HL-60 (cell line): ENCODE data around the gene GNAL.
"Not testable (repeated sequence)": the region's sequence is repeated elsewhere in the genome, so short reads cannot be mapped to it uniquely, and the experiment has no call there.

Experiments used
- DNase-seq, 2 experiments: peaks; one replicate each; pipeline ENCODE4 v3.0.0-alpha.2; 2010 to 2020; ENCODE audit warnings: low read depth in 1 of 2, low spot score in 1 of 2
- H3K27ac ChIP-seq: fragments of 250-450 bp; sonication (Bioruptor Pico); replicated peaks from 2 replicates; pipeline ENCODE4 v1.5.1; 2020; ENCODE audit warnings: mild to moderate bottlenecking, moderate library complexity
- H3K27me3 ChIP-seq: fragments of 250-450 bp; sonication (Bioruptor Pico); 2 replicates; pipeline ENCODE4 v1.5.1; 2021; ENCODE audit warnings: mild to moderate bottlenecking, moderate library complexity; ENCODE audit not compliant: insufficient read depth, poor library complexity, severe bottlenecking
- H3K4me3 ChIP-seq: replicated peaks from 2 replicates; pipeline ENCODE4 v1.5.1; 2011; ENCODE audit warnings: mild to moderate bottlenecking, control low read depth, low read length; ENCODE audit not compliant: insufficient read depth
- CTCF ChIP-seq: IDR thresholded peaks from one replicate; pipeline ENCODE4 v1.5.1; 2011; ENCODE audit warnings: low read length, control low read depth, inconsistent platforms; ENCODE audit not compliant: insufficient read depth
- GABPA ChIP-seq: IDR thresholded peaks from 2 replicates; pipeline ENCODE4 v1.6.1; 2012; ENCODE audit warnings: low read depth
- POLR2AphosphoS5 ChIP-seq: IDR thresholded peaks from 2 replicates; pipeline ENCODE4 v1.6.1; 2012; ENCODE audit warnings: low read depth
- SPI1 ChIP-seq: IDR thresholded peaks from 2 replicates; pipeline ENCODE4 v1.6.1; 2012; ENCODE audit warnings: low read depth, mild to moderate bottlenecking, borderline replicate concordance
- TF ChIP-seq, protein P1 (sequence below): IDR thresholded peaks from 2 replicates; pipeline ENCODE4 v1.6.1; 2012; ENCODE audit warnings: low read depth; ENCODE audit not compliant: insufficient replicate concordance

GNAL gene

GRCh38 chr18:11714244-11714918 is 25.3 kb downstream of the GNAL start:
- no peak overlapping the region for H3K4me3 ChIP-seq
- peaks cover 6% of the 10 kb centered on the region for H3K27me3 ChIP-seq
- TF ChIP-seq, protein P1, sequence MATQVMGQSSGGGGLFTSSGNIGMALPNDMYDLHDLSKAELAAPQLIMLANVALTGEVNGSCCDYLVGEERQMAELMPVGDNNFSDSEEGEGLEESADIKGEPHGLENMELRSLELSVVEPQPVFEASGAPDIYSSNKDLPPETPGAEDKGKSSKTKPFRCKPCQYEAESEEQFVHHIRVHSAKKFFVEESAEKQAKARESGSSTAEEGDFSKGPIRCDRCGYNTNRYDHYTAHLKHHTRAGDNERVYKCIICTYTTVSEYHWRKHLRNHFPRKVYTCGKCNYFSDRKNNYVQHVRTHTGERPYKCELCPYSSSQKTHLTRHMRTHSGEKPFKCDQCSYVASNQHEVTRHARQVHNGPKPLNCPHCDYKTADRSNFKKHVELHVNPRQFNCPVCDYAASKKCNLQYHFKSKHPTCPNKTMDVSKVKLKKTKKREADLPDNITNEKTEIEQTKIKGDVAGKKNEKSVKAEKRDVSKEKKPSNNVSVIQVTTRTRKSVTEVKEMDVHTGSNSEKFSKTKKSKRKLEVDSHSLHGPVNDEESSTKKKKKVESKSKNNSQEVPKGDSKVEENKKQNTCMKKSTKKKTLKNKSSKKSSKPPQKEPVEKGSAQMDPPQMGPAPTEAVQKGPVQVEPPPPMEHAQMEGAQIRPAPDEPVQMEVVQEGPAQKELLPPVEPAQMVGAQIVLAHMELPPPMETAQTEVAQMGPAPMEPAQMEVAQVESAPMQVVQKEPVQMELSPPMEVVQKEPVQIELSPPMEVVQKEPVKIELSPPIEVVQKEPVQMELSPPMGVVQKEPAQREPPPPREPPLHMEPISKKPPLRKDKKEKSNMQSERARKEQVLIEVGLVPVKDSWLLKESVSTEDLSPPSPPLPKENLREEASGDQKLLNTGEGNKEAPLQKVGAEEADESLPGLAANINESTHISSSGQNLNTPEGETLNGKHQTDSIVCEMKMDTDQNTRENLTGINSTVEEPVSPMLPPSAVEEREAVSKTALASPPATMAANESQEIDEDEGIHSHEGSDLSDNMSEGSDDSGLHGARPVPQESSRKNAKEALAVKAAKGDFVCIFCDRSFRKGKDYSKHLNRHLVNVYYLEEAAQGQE: no peak
- TF ChIP-seq CTCF: no peak
- TF ChIP-seq GABPA: no peak
- TF ChIP-seq POLR2AphosphoS5: no peak
- TF ChIP-seq SPI1: no peak
- H3K27ac ChIP-seq: no peak overlapping the region
- no peak for DNase-seq

DNA sequence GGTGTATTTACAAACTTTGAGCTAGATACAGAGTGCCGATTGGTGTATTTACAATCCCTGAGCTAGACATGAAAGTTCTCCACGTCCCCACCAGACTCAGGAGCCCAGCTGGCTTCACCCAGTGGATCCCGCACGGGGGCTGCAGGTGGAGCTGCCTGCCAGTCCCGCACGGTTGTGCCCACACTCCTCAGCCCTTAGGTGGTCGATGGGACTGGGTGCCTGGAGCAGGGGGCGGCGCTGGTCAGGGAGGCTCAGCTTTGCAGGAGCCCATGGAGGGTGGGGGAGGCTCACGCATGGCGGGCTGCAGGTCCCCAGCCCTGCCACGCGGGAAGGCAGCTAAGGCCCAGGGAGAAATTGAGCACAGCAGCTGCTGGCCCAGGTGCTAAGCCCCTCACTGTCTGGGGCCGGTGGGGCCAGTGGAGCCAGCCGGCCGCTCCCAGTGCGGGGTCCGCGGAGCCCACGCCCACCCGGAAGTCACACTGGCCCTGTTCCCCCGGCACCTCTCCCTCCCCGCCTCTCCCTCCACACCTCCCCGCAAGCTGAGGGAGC is 27.8 kb downstream of the GNAL start:
- H3K4me3 ChIP-seq, H3K27ac ChIP-seq, DNase-seq, H3K27me3 ChIP-seq: not testable (repeated sequence)

DNA sequence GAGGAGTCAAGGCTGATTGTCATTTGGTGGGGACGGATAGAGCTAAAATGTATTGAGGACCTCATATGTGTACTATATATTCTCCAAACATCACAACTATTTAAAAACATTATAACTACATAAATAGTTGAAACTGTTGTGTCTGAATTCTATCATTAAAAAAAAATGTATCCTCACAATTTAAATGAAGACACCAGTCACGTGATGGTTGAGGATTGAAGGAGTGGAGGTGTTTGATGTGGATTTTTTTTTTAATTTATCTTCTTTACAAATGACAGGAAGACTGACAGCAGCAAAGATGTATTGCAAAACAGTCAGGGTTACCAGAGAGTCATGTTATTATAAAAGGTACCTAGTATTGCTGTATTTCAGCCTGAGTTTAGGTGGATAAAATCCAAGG is 30.0 kb downstream of the GNAL start:
- TF ChIP-seq CTCF (no peak), SPI1 (no peak), POLR2AphosphoS5 (no peak), GABPA (no peak)
- TF ChIP-seq, protein P1: no peak
- Histone ChIP-seq H3K27me3 (peaks cover 3% of the 10 kb centered on the region), H3K4me3 (no peak overlapping the region), H3K27ac (no peak overlapping the region)
- no peak for DNase-seq

GRCh38 chr18:11719621-11720020 is 30.6 kb downstream of the GNAL start:
- DNase-seq: no peak
- TF ChIP-seq GABPA (no peak), SPI1 (no peak), POLR2AphosphoS5 (no peak), CTCF (no peak)
- TF ChIP-seq, protein P1: no peak
- H3K27ac ChIP-seq: no peak overlapping the region
- H3K27me3 ChIP-seq: peaks cover 3% of the 10 kb centered on the region
- no peak overlapping the region for H3K4me3 ChIP-seq
